ENCODE data around the gene VPS52.
"Not testable (repeated sequence)": the region's sequence is repeated elsewhere in the genome, so short reads cannot be mapped to it uniquely, and the experiment has no call there.

Gene VPS52

GRCh38 chr6:33249732-33250630 is 21.7 kb downstream of the VPS52 start:
- no peak for DNase-seq (ENCODE audit: low read depth, low spot score)

- DNase-seq (ENCODE audit: low read depth, low spot score) = peak; percentile 92
Measured at GRCh38 chr6:33248932-33249731, 22.5 kb downstream of the VPS52 start.

GRCh38 chr6:33248643-33248931 is 23.1 kb downstream of the VPS52 start:
- no peak for DNase-seq (ENCODE audit: low read depth, low spot score)

- peak; percentile 85 for DNase-seq (ENCODE audit: low read depth, low spot score)
Measured at GRCh38 chr6:33247977-33248642, 23.6 kb downstream of the VPS52 start.

GRCh38 chr6:33243476-33243875 is 28.2 kb downstream of the VPS52 start:
- DNase-seq (ENCODE audit: low read depth, low spot score) = no peak

GRCh38 chr6:33241968-33242367 is 29.7 kb downstream of the VPS52 start:
- no peak for DNase-seq (ENCODE audit: low read depth, low spot score)

GRCh38 chr6:33237741-33238140 is 33.9 kb downstream of the VPS52 start:
- no peak for DNase-seq (ENCODE audit: low read depth, low spot score)

GRCh38 chr6:33236852-33237251 is 34.8 kb downstream of the VPS52 start:
- DNase-seq (ENCODE audit: low read depth, low spot score) = no peak

- DNase-seq (ENCODE audit: low read depth, low spot score) = no peak
Measured at GRCh38 chr6:33236328-33236727, 35.3 kb downstream of the VPS52 start.

- DNase-seq (ENCODE audit: low read depth, low spot score) = no peak
Measured at GRCh38 chr6:33235221-33235634, 36.4 kb downstream of the VPS52 start.

- DNase-seq (ENCODE audit: low read depth, low spot score) = not testable (repeated sequence)
Measured at GRCh38 chr6:33226503-33227120, 45.1 kb downstream of the VPS52 start.

GRCh38 chr6:33217681-33218080 is 54.0 kb downstream of the VPS52 start:
- DNase-seq (ENCODE audit: low read depth, low spot score) = no peak

- no peak for DNase-seq (ENCODE audit: low read depth, low spot score)
Measured at GRCh38 chr6:33217246-33217645, 54.4 kb downstream of the VPS52 start.

GRCh38 chr6:33216117-33216649 is 55.5 kb downstream of the VPS52 start:
- no peak for DNase-seq (ENCODE audit: low read depth, low spot score)

- no peak for DNase-seq (ENCODE audit: low read depth, low spot score)
Measured at GRCh38 chr6:33215271-33216116, 56.2 kb downstream of the VPS52 start.

GRCh38 chr6:33213989-33214335 is 57.7 kb downstream of the VPS52 start:
- no peak for DNase-seq (ENCODE audit: low read depth, low spot score)

- no peak for DNase-seq (ENCODE audit: low read depth, low spot score)
Measured at GRCh38 chr6:33213166-33213988, 58.3 kb downstream of the VPS52 start.

- no peak for DNase-seq (ENCODE audit: low read depth, low spot score)
Measured at GRCh38 chr6:33212857-33213165, 58.9 kb downstream of the VPS52 start.

- no peak for DNase-seq (ENCODE audit: low read depth, low spot score)
Measured at GRCh38 chr6:33211666-33212422, 59.8 kb downstream of the VPS52 start.
